Occipital lobe (tissue), 2 donors: ENCODE results near the gene MYOG. TPM values are rescaled to one million over a fixed set of nuclear protein-coding genes. Genes with fewer than 3 reads are reported as not detected.

Experiments
- DNase-seq: peaks from one replicate; lab custom pipeline; 2025; lab: John Stamatoyannopoulos, UW
- total RNA-seq: library from RNA; depleted of rRNA; stranded (reverse); fragments of >200 nt; gene quantifications from one replicate; pipeline ENCODE4 v1.2.3, GENCODE V29; 2014

The MYOG gene
- total RNA-seq, 1 donor from 2014 or later, result not detected

DNA sequence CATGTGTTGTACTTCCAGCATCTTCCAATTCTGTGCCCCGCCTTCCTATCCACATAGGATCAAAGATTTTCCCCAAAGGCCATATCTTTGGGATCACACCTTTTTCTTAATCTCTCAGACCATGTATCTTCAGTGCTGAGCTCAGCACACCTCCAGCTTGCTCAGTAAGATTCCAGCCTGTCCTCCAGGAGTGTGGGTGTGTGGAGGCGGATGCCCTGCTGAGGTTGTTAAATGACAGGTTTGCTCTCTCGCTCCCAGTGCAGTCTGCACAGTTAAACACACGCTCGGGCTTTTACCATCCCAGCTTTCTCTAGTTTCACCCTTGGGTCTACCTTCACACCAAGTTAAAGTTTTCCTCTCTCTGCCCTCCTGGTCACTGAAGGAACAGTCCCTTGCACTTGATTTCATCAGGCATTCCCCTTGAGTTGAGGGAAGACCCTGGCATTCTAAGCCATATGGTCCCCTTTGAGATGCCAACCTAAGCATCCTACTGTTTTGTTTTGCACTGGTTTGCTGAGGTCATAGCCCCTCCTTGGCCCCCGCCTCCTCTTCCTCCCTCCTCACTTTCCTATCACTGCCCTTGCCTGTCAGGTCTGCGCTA, 13.7 kb downstream of the MYOG start:
- DNase-seq, result no peak

DNA sequence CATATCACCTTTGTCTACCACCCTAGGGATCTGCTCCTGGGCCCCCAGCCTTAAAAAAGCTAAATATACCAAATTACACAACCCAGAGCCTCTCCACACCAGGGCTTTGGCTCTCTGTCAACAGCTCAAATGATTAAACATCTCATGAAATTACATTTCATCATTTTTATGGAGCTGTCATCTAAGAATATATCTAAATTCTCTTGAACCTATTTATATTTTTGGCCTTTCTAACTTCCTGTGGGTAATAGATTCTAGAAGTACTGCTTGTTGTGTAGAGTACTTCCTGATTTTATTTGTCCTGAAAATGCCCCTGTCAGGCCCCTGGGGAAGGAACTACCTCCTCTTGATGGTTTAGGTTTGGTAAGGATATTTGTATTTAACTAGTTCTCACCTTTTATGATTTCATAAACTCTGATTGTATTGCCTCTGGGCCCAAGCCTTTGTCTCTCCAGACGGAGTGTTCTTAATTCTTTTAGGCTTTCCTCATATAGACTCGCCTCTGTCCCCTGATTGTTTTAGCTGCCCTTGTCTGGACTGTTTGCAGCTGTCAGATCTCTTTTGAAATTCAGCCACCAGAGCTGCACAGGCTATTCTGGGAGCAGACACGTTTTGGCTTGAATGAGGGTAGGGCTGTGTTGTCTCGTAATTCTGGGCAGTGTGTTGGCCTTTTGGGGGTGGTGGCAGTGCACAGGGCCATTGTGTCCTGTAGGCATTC, 16.6 kb downstream of the MYOG start:
- no peak for DNase-seq

GRCh38 chr1:203066965-203067364, 18.8 kb downstream of the MYOG start:
- DNase-seq, result no peak

DNA sequence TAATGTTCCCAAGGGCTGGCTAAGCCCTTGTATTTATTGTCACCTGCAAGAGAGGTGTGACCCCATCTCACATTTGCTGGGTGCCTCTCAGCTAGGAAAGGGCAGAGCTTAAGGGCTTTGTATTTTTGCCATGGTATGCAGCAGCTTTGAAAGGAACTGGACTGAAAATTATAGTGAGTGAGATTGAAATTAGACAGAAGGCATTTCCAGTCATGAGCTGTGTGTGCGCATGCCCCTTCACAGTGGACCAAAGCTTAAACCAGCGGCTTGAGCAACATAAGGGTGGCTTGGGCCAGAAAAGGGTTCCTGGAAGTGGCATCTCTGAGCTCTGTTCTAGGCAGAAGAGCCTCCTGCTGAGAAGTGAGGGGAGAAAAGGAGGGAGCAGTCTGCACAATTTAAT, 19.8 kb downstream of the MYOG start:
- DNase-seq, result no peak

- DNase-seq, result no peak
Measured at GRCh38 chr1:203065191-203065590, 20.6 kb downstream of the MYOG start.

GRCh38 chr1:203063287-203063686, 22.5 kb downstream of the MYOG start:
- no peak for DNase-seq

DNA sequence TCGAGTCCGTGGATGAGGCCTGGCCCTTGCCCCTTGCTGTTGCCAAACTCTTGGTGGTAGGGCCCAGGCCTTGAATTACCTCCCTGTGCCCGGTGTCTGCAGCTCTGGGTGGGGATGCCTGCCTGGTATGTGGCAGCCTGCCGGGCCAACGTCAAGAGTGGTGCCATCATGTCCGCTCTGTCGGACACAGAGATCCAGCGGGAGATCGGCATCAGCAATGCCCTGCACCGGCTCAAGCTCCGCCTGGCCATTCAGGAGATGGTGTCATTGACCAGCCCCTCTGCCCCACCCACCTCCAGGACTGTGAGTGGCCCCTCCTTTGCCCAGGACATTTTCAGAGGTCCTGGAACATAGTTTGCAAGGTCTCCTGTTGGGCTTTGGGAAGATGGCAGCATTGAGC, 25.7 kb downstream of the MYOG start:
- no peak for DNase-seq

- no peak for DNase-seq
Measured at GRCh38 chr1:203059485-203059884, 26.3 kb downstream of the MYOG start.

DNA sequence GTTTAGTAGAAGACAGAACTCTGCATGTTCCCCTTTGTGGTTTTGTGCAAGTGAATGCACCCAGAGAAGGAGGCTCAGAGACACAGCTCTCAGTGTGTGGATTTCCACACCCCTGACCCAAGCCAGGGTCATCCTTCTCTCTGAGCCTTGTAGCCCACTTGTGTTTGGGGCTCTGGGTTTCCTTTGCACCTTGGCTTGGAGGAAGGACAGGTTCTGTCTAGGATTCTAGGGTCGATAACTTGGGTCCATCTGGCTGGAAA, 27.2 kb downstream of the MYOG start:
- no peak for DNase-seq

- DNase-seq, result no peak
Measured at GRCh38 chr1:203057911-203058675, 27.7 kb downstream of the MYOG start.

- no peak for DNase-seq
Measured at GRCh38 chr1:203056516-203056915, 29.3 kb downstream of the MYOG start.

DNA sequence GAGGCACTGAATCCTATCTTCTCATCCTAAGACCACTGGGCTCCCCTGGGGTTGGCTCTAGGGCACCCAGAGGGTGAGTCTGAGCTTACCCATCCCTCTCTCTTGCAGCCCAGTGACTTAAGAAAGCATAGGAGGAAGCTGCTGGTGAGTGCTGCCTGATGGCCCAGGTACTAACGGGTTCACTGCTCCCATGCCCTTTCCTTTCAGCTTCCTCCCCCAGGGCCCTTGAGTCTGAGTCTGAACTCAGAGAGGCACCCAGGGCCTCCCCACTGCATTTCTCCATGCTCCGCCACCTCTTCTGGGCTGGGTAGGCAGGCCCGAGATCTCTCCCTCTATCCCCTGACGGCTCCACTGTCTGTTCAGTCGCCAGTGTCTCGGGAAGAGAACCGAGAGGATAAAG, 29.8 kb downstream of the MYOG start:
- no peak for DNase-seq

- no peak for DNase-seq
Measured at GRCh38 chr1:203055161-203055799, 30.5 kb downstream of the MYOG start.

- DNase-seq, result no peak
Measured at GRCh38 chr1:203054642-203055041, 31.2 kb downstream of the MYOG start.

DNA sequence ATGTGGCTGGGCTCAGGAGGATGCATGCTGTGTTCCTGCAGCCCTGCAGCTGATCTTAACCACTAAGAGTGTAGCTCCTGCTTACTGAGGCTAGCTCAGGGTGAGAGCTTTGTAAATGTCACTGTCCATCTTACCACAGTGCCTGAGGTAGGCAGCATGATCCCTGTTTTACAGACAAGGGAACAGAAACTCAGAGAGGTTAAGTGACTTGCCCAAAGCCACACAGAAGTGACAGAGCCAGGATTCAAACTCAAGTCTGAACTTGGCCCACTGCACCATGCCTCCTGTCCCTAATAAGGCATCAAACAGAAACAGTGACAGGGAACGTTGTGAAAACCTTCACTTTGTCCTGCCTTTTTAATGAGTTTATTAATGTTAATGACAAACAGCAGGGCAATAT, 31.6 kb downstream of the MYOG start:
- no peak for DNase-seq

DNA sequence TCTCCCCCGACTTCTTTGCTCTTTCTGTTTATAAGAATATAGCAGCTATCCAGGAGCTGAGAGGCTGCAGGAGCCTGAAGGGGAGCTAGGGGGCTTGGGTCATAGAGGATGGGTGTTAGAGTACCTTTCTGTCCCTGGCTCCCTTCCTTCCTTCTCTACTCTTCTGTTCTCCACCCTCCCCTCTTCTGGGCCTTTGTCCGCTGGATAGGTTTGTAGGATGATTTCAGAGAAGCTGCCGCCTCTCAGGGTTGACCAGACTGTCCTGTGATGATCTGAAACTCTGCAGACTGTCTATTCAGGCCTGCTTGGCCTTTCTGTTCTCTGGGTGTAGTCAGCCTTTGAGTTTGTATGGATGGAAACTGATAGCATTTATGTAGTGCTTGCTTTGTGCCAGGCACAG, 33.2 kb downstream of the MYOG start:
- DNase-seq, result no peak

DNA sequence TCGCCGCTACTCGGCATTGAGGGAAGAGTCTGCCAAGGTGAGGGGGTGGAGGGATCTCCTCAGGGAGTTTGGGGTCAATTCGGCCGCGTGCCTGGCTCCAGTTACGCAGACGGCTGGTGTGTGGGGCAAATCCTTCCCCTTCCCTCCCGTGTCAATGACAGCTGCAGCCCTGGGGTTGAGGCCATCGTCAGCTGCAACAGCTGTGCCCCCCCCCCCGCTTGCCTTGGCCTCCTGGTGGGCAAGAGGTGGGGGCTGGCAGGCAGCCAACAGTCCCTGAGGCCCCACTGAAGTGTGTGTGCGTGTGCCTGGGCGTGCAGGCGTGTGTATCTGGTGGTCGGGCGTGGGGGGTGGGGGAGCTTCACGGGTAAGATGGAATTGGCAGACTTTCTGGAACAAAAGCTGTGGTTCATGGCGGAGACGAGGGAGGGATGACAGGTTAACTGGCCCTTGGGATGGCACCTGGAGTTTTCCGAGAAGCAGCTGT, 33.9 kb downstream of the MYOG start:
- no peak for DNase-seq

GRCh38 chr1:203050826-203051225, 35.0 kb downstream of the MYOG start:
- no peak for DNase-seq

- no peak for DNase-seq
Measured at GRCh38 chr1:203049576-203050180, 36.1 kb downstream of the MYOG start.

DNA sequence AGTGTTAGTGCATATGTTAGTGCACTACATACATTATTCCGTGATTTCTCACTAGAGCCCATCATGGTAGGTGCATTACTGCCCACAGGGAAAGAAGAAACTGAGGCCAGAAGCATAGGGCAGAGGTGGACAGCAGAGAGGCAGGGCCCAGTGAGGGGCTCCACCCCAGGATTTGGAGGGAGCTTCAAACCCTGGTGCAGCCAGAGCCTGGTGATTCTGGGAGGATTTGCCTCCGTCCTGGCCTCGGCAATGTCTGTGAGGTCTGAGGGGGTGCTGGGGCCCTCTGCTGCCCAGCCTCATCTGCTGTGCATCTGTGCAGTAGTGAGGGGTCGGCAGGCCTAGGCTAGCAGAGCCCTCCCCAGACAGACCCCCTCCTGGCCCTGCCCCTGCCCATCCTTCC, 36.7 kb downstream of the MYOG start:
- no peak for DNase-seq

DNA sequence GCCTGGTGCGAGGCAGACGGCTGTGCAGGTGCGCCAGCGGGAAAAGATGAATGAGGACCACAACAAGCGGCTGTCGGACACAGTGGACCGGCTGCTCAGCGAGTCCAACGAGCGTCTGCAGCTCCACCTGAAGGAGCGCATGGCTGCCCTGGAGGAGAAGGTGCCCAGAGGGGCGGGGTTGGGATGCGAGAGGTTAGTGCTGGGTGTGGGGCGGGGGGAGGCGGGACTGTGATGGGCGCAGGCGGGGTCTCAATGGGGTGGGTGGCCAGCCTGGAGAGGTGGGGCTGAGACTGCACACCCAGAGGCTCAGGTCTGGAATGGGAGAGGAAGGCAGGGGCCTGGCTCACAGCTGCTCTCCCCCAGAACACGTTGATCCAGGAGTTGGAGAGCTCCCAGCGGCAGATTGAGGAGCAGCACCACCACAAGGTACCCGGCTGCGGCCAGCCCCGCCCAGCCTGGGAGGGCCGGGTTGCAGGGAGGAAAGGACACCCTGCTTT, 37.2 kb downstream of the MYOG start:
- DNase-seq, result no peak

DNA sequence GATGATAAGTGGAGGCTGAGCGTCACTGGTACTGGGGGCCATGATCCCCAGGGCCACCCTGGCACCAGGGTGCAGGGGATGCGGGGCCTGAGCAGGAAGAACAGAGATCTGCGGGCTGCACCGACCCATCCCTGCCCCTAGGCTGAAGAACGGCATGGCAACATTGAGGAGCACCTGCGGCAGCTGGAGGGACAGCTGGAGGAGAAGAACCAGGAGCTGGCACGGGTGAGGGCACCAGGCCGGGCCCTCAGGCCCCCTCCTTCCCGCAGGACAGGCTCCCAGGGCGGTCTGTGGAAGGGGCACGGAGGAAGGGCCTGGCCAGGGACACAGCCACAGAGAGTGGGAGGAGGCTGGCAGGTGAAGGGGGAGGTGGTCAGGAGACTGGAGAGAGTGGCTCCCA, 37.7 kb downstream of the MYOG start:
- no peak for DNase-seq
